C4-2B (cell line): ENCODE data around the gene ULK1.

ENCODE experiments used
- H3K27ac ChIP-seq: fragments of 450-650 bp; 2 replicates; pipeline ENCODE4 v1.5.1; 2017
- ZFX ChIP-seq: fragments of 450-650 bp; IDR thresholded peaks from 2 replicates; pipeline ENCODE4 v1.6.1; 2017
- TF ChIP-seq, protein P1 (sequence below): fragments of 450-650 bp; conservative IDR thresholded peaks from 2 replicates; pipeline ENCODE4 v1.5.1; 2017; ENCODE audit warnings: mild to moderate bottlenecking

ULK1 gene

DNA sequence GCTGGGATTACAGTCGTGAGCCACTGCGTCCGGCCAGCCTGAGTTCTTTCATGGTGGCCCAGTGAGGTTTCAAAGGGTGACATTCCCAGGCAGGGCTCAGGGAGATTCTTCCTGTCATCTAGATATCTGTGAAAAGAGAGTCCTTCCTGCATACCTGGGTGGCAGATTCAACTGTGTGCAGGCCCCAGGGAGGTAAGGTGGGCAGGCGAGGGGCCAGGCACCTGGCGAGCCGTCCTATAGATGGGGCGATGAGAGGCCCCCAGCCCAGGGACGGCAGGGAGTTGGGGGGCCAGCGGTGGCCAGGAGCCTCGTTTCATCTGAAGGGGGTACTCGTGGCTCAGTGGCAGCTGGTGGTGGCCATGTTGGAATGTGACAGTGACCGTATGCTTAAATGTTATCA, 48.2 kb downstream of the ULK1 start:
- TF ChIP-seq, protein P1, sequence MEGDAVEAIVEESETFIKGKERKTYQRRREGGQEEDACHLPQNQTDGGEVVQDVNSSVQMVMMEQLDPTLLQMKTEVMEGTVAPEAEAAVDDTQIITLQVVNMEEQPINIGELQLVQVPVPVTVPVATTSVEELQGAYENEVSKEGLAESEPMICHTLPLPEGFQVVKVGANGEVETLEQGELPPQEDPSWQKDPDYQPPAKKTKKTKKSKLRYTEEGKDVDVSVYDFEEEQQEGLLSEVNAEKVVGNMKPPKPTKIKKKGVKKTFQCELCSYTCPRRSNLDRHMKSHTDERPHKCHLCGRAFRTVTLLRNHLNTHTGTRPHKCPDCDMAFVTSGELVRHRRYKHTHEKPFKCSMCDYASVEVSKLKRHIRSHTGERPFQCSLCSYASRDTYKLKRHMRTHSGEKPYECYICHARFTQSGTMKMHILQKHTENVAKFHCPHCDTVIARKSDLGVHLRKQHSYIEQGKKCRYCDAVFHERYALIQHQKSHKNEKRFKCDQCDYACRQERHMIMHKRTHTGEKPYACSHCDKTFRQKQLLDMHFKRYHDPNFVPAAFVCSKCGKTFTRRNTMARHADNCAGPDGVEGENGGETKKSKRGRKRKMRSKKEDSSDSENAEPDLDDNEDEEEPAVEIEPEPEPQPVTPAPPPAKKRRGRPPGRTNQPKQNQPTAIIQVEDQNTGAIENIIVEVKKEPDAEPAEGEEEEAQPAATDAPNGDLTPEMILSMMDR = no peak
- no peak for TF ChIP-seq ZFX
- H3K27ac ChIP-seq = no peak overlapping the region

- H3K27ac ChIP-seq = no peak overlapping the region
- no peak for TF ChIP-seq ZFX
- TF ChIP-seq, protein P1 = no peak
These were observed 49.0 kb downstream of the ULK1 start for GRCh38 chr12:131943389-131943788.

DNA sequence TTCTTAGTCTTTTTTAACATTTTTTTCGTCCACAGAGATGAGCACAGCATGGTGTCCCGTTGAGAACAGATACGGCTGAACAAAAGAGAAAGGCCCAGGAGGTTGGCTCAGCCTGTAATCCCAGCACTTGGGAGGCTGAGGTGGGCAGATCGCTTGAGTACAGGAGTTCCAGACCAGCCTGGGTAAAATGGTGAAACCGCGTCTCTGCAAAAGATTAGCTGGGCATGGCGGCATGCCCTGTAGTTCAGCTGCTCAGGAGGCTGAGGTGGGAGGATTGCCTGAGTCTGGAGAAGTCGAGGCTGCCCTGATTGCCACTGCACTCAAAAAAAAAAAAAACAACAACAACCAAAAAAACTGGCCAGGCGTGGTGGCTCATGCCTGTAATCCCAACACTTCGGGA, 49.5 kb downstream of the ULK1 start:
- TF ChIP-seq, protein P1 = no peak
- no peak for TF ChIP-seq ZFX
- no peak overlapping the region for H3K27ac ChIP-seq

GRCh38 chr12:131944601-131945251, 50.3 kb downstream of the ULK1 start:
- TF ChIP-seq, protein P1 = no peak
- TF ChIP-seq ZFX = no peak
- H3K27ac ChIP-seq = no peak overlapping the region

DNA sequence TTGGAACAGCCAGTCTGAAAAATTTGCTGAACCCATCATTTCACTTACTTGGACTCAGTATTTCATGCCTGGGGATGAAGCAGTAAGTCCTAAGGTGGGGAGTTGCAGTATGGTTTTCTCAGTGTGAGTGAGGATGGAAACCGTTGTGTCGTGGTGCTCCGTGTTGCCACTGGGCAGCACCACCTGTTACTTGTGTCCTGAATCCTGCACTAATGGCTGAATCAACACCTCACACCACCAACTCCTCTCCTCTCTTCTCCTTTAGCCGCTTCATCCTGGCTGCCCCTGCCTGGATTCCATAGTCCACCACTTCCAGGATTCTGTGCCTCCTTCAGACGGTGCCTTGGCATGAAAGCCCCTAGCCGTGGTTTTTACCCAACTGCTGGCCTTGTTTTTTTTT, 52.3 kb downstream of the ULK1 start:
- H3K27ac ChIP-seq = no peak overlapping the region
- TF ChIP-seq ZFX = no peak
- TF ChIP-seq, protein P1 = no peak

- H3K27ac ChIP-seq = no peak overlapping the region
- no peak for TF ChIP-seq ZFX
- TF ChIP-seq, protein P1 = no peak
These were observed 53.1 kb downstream of the ULK1 start for GRCh38 chr12:131947482-131948027.

- H3K27ac ChIP-seq = no peak overlapping the region
- TF ChIP-seq, protein P1 = no peak
- TF ChIP-seq ZFX = no peak
These were observed 53.8 kb downstream of the ULK1 start for GRCh38 chr12:131948166-131948712.

- H3K27ac ChIP-seq = peak overlapping the region; percentile 81
These were observed 54.5 kb downstream of the ULK1 start for GRCh38 chr12:131948713-131949430.
